ENCODE results near the gene PRR22.
A peak's percentile ranks its signal among the peaks of the same experiment; 100 is the strongest.

Gene PRR22

GRCh38 chr19:5814123-5814851 is 29.7 kb upstream of the PRR22 start:
- no peak for DNase-seq

DNA sequence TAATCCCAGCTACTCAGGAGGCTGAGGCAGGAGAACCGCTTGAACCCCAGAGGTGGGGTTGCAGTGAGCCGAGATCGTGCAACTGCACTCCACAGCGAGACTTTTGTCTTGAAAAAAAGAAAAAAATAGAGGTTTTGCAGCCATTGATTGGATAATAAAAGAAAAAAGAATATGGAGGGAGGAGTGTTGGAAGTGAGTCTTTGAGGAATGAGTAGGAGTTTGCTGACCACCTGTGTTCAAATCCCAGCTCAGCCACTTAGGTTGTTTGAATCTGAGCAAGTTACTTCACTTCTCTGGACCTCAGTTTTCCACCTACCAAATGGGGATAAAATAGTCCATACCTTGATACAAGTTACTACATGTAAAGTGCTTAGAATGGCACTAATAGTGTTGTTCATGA is 26.6 kb upstream of the PRR22 start:
- DNase-seq: no peak

GRCh38 chr19:5809469-5809868 is 24.9 kb upstream of the PRR22 start:
- no peak for DNase-seq

DNA sequence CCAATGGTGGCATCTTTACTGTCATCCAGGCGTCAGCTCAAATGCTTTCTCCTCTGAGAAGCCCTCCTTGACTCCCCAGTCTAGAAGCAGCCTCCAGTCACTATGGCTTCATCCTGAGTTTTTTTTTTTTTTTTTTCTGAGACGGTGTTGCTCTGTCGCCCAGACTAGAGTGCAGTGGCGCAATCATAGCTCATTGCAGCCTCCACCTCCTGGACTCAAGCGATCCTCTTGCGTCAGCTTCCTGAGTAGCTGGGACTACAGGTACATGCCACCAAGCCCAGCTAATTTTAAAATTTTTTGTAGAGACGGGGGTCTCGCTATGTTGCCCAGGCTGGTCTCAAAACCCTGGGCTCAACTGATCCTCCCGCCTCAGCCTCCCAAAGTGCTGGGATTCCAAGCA is 24.5 kb upstream of the PRR22 start:
- no peak for DNase-seq

DNA sequence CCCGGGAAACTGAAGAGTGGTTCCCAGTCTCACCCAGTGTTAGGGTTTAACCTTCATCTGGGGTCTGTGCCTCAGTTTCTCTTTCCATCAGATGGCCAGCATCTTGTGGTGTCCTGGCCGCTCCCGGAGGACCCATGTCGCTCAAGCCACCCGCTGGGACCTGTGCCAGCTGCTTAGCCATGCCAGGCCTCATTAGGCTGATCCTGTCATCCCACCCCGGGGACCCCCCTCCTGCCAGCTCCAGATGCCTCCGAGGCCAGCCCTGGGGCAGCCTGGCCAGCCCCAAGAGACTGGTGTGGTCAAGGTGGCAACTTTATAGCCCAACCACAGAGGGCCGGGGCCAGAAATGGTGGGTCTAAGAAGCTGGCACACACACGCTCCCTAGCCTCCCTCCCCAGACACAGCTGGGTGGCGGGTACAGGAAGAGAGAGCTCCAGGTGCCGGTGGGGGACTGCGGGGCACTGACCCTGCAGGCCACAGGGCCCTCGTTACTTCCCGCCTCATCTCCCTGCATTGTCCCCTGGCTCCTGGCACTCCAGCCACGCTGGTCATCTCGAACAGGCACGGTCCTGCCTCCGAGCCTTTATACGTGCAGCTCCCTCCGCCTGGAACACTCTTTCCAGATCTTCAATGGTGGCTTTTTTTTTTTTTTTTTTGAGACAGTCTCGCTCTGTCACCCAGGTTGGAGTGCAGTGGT is 23.7 kb upstream of the PRR22 start:
- no peak for DNase-seq

DNA sequence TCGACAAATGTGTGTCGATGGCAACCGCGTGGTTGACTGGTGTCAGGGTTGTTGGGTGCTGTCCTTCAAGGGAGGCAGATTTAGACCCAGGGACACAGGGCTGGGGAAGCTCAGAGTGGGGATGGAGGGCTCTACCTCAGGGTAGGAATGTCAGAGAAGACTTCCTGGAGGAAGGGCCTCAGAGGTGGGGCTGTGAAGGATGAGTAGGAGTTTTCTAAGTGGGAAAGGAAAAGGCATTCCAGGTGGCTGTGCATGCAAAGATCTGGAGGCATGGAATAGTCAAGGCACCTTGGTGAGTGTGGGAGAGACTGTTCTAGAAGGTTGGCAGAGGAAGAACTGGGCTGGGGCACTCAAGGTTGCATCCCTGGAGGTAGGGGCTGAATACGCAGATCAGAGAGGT is 22.4 kb upstream of the PRR22 start:
- DNase-seq: no peak

DNA sequence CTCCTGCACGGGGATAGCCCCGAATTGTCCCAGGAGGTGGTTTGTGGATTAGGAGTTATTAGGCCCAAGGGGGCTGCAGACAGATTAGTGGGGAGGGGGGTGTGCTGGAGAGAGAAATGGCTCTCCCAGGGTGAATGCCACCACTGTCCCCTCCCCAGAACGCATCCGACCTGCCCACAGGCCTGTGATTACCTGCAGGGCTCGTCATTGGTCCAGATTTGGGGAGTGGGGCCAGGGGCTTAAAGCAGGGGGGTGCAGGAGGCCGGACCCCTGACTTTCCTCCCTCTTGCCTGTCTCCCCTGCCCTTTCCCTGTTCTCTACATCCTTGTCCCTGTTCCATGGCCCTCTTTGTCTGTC is 21.6 kb upstream of the PRR22 start:
- no peak for DNase-seq

DNA sequence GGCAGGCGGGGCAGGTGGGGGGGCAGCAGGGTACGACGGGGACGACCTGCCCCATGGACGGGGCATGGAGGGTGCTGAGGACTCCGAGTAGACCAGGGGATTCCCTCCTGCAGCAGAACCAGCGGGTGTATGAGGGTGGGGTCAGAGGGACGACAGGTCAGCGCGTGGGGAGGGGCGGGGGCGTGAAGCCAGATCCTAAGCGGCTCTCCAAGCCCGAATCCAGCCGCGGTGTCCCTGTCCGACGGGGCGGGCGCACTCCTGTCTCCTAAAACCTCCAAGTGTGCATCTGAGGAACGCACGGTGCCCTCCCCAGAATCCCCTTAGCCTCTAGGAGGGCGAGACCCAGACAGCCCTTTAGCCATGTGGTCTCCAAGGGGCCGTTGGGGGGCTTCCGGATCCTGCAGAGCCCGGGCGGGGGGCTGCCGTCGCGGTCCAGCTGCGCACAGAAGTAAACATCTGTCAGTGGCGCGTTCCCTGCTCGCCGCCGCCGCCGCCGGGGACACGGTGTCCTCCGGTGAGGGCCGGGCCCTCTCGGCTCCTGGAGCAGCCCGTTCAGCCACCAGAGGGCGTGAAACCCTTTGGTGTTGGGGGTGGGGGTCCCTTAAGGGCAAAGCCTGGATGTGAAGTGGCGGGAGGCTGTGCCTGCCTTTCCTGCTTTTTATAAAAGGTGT is 21.1 kb upstream of the PRR22 start:
- DNase-seq: peak in 3 of 56 donors; percentile 4 to 13 (median 5)

- DNase-seq: no peak
Measured at GRCh38 chr19:5804516-5805461, 20.2 kb upstream of the PRR22 start, which contains the start of gene NRTN. TSS of gene NRTN (plus strand) at chr19:5805067. CDS start at chr19:5824166, 19,099 bp downstream.

- peak in 32 of 56 donors; percentile 5 to 62 (median 28) for DNase-seq
Measured at GRCh38 chr19:5803752-5804515, 19.4 kb upstream of the PRR22 start.

DNA sequence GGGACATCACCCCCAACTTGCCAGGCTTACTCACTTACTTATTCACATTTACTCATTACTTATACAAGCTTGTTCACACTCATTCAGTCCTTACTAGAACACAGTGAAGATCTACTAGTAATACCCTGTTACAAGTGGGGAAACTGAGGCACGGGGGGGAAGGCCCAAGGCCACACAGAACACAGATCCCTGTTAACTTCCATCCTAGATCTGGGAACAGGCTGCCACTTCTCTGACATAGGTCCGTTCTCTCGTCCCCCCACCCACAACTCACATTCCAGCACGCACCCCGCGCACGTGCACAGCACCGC is 18.9 kb upstream of the PRR22 start:
- DNase-seq: no peak

DNA sequence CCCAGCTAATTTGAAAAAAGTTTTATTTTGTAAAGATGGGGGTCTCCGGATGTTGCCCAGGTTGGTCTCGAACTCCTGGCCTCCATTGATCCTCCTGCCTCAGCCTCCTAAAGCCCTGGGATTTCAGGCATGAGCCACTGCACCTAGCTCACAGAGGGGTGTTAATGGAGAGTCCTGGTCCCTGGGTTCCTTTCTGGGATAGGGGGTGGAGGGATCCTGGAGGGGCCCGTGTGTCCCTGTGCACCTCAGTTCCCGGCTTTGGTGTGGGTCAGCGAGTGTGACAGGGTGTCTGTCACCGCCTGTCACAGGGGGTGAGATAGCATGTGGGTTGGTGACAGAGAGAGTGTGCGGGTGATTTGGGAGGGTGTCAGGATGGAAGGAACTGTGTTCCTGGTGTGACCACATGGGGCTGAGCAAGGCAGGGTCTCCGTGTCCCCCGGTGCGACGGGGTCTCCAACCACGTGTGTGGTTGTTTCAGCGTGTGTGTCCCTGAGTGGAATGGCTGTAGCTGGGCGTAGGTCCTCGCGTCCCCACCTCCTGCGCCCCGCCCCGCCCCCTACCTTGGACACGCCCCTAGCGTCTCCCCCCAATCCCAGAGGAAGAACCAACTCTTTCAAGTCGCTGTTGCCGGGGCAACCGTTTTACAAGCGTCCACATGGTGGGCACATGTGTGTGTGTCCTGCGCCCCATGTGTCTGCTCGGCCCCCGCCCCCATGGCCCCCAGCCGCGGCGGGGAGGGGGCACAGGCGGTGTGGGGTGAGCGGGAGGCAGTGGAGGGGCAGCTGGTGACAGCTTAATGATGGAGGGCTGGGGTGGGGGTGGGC is 17.5 kb upstream of the PRR22 start:
- DNase-seq: peak in 5 of 56 donors; percentile 4 to 55 (median 26)

DNA sequence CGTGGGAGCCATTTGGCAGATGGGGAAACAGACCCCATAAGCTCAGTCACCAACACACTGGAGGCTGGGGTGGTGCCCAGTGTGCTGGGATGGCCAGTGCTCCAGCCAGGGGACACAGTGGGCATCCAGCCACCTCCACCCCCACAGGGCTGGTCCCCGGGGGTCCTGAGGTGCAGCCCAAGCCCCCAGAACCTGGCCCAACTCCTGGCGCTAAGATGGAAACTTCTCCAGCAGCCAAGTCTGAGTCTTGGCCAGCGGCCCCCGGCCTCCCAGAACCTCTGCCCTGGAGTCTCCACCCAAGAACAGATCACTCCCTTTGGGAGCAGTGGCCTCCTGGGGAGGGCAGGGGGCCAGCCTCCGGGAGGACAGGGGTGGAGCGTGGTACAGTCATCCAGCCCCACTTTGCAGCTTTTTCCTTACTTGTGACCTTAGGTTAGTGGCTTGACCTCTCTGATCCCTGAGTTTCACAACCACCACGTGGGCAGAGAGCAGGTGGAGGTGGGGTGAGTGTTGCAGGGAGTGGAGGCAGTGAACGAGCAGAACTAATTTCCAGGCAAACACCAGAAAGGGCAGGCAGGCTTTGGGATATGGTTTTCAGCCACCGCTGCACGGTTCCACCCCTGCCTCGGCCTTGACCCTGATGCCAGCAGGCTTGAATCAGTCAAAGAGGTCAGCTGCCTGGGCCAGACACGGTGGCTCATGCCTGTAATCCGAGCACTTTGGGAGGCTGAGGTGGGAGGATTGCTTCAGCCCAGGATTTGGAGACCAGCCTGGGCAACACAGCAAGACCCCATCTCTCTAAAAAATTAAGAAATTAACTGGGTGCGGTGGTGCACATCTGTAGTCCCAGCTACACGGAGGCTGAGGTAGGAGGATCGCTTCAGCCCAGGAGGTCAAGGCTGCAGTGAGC is 16.1 kb upstream of the PRR22 start:
- DNase-seq: no peak

DNA sequence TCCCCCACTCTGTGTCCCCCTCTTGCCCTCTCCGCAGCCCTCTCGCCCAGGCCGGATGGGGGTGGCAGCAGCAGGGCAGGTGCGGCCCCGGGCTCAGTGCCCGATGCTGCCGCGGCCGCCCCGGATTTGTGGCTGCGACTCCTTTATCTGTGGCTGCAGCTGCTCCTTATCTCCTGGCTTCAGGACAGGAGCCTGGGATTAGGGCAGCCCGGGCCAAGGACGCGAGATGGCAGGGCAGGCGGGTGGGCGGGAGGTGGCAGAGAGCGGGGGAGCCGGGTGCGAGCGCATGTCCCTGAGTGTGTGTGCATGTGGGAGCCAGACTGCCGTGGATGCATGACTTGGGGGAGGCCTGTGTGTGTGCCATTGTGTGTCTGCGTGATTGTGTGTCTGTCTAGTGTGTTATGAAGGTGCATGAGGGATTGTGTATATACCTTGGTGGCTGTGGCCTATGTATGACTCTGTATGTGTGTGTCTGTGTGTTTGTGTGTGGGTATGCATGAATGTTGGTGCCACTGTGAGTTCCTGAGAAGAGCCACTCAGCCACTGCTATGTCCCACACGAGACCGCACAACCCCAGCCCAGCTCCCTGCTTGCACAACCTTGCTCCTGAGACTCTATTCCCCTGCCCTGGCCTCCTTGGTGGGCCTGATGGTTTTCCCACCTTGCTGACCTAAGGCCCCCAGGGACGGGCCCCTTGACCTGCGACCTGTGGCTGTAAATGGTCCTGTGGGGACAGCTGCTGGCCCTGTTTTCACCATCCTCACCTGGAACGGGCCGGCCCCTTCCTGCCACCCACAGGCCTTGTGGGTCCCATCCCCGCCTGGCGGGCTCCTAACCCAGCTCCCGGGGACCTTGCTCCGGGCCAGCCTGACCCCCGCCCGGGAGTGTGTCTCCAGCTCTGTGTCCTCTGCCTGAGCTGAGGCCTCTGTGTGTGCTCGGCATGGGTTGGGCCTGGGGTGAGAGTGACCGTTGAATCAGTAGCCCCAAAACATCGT is 15.0 kb upstream of the PRR22 start:
- no peak for DNase-seq

GRCh38 chr19:5798244-5798643 is 13.7 kb upstream of the PRR22 start:
- DNase-seq: no peak

DNA sequence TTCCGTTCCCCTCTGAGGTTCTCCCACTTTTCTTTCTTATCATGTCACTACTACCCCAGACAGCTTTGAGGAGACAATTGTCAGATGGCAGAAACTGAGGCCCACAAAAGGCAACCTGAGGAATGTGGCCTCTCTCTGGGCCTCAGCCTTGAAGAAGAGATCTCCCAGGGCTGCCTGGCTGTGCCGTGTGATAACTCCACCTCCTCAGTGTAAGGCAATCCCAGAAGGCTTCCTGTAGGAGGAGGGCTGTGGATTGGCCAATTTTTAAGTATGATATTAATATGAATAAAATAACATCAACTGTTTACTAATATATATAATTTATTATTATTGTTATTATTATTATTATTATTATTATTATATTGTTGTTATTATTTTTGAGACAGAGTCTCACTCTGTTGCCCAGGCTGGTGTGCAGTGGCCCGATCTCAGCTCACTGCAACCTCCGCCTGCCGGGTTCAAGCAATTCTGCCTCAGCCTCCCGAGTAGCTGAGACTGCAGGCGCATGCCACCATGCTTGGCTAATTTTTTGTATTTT is 10.9 kb upstream of the PRR22 start:
- DNase-seq: no peak

DNA sequence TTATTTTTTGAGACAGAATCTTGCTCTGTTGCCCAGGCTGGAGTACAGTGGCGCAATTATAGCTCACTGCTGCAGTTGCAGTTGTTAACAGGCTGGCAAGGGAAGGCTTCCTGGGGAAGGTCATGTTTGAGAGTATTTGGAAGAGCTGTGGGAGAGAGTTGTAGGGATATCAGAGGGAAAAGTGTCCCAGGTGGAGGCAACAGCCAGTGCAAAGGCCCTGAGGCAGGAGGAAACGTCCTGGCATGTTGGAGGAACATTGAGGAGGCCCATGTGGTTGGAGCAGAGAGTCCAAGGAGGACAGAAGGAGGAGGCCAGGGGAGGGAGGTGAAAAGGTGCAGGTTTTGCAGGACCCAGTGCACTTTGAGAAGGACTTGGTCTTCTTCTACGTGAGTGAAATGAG is 8.6 kb upstream of the PRR22 start:
- DNase-seq: no peak

Data from amygdala (tissue), 56 donors.